ENCODE data around the gene EML2. TPM values are rescaled to one million over a fixed set of nuclear protein-coding genes. Genes with fewer than 3 reads are reported as not detected.

Gene EML2
- total RNA-seq, 2 donors from 2014 or later = 96.2 to 106 TPM

GRCh38 chr19:45599286-45599685 is 39.9 kb downstream of the EML2 start:
- H3K27me3 ChIP-seq = peaks cover 39% of the 10 kb centered on the region
- H3K4me1 ChIP-seq = no peaks in the 10 kb centered on the region
- no peaks in the 10 kb centered on the region for H3K36me3 ChIP-seq
- intact Hi-C loops (cut with DNase I) = no loop called here
- DNase-seq = no peak
- no peak overlapping the region for H3K9ac ChIP-seq (ENCODE audit: low read depth in 2 of 2, low read length in 2 of 2)
- H3K4me3 ChIP-seq = no peak overlapping the region
- H3K27ac ChIP-seq = no peak overlapping the region
- no peaks in the 10 kb centered on the region for H3K9me3 ChIP-seq
- no peak for TF ChIP-seq CTCF (IDR thresholded peaks at IDR 0.05)

- Histone ChIP-seq H3K27me3 (peaks cover 39% of the 10 kb centered on the region), H3K4me1 (no peaks in the 10 kb centered on the region), H3K36me3 (no peaks in the 10 kb centered on the region), H3K9ac (ENCODE audit: low read depth in 2 of 2, low read length in 2 of 2) (peak overlapping the region in 1 of 2 donors; percentile 31), H3K4me3 (no peak overlapping the region), H3K9me3 (no peaks in the 10 kb centered on the region), H3K27ac (no peak overlapping the region)
- no peak for DNase-seq
- intact Hi-C loops (cut with DNase I) = no loop called here
- TF ChIP-seq CTCF (IDR thresholded peaks at IDR 0.05) = no peak
Observed at GRCh38 chr19:45598267-45599001, 40.8 kb downstream of the EML2 start.

- Histone ChIP-seq H3K27me3 (peaks cover 35% of the 10 kb centered on the region), H3K9ac (ENCODE audit: low read depth in 2 of 2, low read length in 2 of 2) (no peak overlapping the region), H3K4me3 (no peak overlapping the region), H3K27ac (no peak overlapping the region), H3K36me3 (no peaks in the 10 kb centered on the region), H3K9me3 (no peaks in the 10 kb centered on the region), H3K4me1 (no peaks in the 10 kb centered on the region)
- no peak for TF ChIP-seq CTCF (IDR thresholded peaks at IDR 0.05)
- intact Hi-C loops (cut with DNase I) = no loop called here
- DNase-seq = no peak
Observed at GRCh38 chr19:45597425-45598111, 41.6 kb downstream of the EML2 start.

GRCh38 chr19:45595814-45596213 is 43.4 kb downstream of the EML2 start:
- Histone ChIP-seq H3K27ac (no peak overlapping the region), H3K27me3 (peaks cover 18% of the 10 kb centered on the region), H3K36me3 (no peaks in the 10 kb centered on the region), H3K9me3 (no peaks in the 10 kb centered on the region), H3K4me3 (no peak overlapping the region), H3K4me1 (no peaks in the 10 kb centered on the region), H3K9ac (ENCODE audit: low read depth in 2 of 2, low read length in 2 of 2) (no peak overlapping the region)
- DNase-seq = no peak
- intact Hi-C loops (cut with DNase I) = no loop called here
- TF ChIP-seq CTCF (IDR thresholded peaks at IDR 0.05) = no peak

GRCh38 chr19:45593520-45593919 is 45.7 kb downstream of the EML2 start:
- no peaks in the 10 kb centered on the region for H3K9me3 ChIP-seq
- H3K27ac ChIP-seq = no peak overlapping the region
- no peaks in the 10 kb centered on the region for H3K36me3 ChIP-seq
- TF ChIP-seq CTCF (IDR thresholded peaks at IDR 0.05) = no peak
- H3K4me3 ChIP-seq = no peak overlapping the region
- no peak overlapping the region for H3K9ac ChIP-seq (ENCODE audit: low read depth in 2 of 2, low read length in 2 of 2)
- no peak for DNase-seq
- H3K4me1 ChIP-seq = no peaks in the 10 kb centered on the region
- peaks cover 2% of the 10 kb centered on the region for H3K27me3 ChIP-seq
- intact Hi-C loops (cut with DNase I) = no loop called here

All from colonic mucosa (tissue), 4 donors.